CD4-positive, CD25-positive, alpha-beta regulatory T cell (primary cell): ENCODE data around the gene PTTG1IP2. TPM values are rescaled to one million over a fixed set of nuclear protein-coding genes. Genes with fewer than 3 reads are reported as not detected.

ENCODE experiments used
- ATAC-seq, 2 donors: fragments of 150-1000 bp; cut with Tn5 transposase; one replicate each; pipeline ENCODE4 v1.10.0; 2021; ENCODE audit warnings: low read depth in 2 of 2, moderate number of reproducible peaks in 2 of 2, moderate library complexity in 1 of 2
- DNase-seq, 3 donors: peaks; one replicate each; pipeline versions ENCODE4 v3.0.0 to v3.0.0-alpha.2; 2012 to 2022; ENCODE audit warnings: mixed read lengths in 1 of 3
- H3K27ac ChIP-seq: one replicate; pipeline ENCODE4 v1.7.0; 2013; ENCODE audit warnings: mild to moderate bottlenecking, low read length; ENCODE audit not compliant: insufficient read depth, poor library complexity, severe bottlenecking
- H3K27me3 ChIP-seq: one replicate; pipeline ENCODE4 v1.7.0; 2013; ENCODE audit warnings: low read length; ENCODE audit not compliant: control insufficient read depth, insufficient read depth
- H3K36me3 ChIP-seq: one replicate; pipeline ENCODE4 v1.7.0; 2013; ENCODE audit warnings: mild to moderate bottlenecking, low read length, moderate library complexity; ENCODE audit not compliant: control insufficient read depth, insufficient read depth
- H3K4me1 ChIP-seq: 2 replicates; pipeline ENCODE4 v1.7.0; 2013; ENCODE audit warnings: mild to moderate bottlenecking, low read length; ENCODE audit not compliant: insufficient read depth, control insufficient read depth, poor library complexity, severe bottlenecking
- H3K4me3 ChIP-seq: one replicate; pipeline ENCODE4 v1.7.0; 2013; ENCODE audit warnings: low read depth, mild to moderate bottlenecking, low read length, moderate library complexity
- H3K9me3 ChIP-seq, 2 experiments: 1 replicate in 1 of 2; 2 replicates in 1 of 2; pipeline ENCODE4 v1.7.0; 2013; ENCODE audit warnings: low read length in 2 of 2, mild to moderate bottlenecking in 1 of 2, moderate library complexity in 1 of 2; ENCODE audit not compliant: control insufficient read depth in 2 of 2
- H3K27ac Mint-ChIP-seq, 3 donors: one replicate each; pipeline ENCODE4 v1.8.0; 2020 to 2022; ENCODE audit warnings: mild to moderate bottlenecking in 3 of 3, mixed read lengths in 3 of 3, moderate library complexity in 2 of 3
- H3K27me3 Mint-ChIP-seq: one replicate; pipeline ENCODE4 v1.8.0; 2022; ENCODE audit warnings: mild to moderate bottlenecking, mixed read lengths
- H3K36me3 Mint-ChIP-seq: one replicate; pipeline ENCODE4 v1.8.0; 2020; ENCODE audit warnings: mixed read lengths
- H3K4me1 Mint-ChIP-seq, 4 donors: one replicate each; pipeline ENCODE4 v1.8.0; 2020 to 2022; ENCODE audit warnings: mixed read lengths in 4 of 4, mild to moderate bottlenecking in 1 of 4
- H3K4me3 Mint-ChIP-seq, 4 donors: one replicate each; pipeline ENCODE4 v1.8.0; 2020 to 2022; ENCODE audit warnings: mild to moderate bottlenecking in 4 of 4, mixed read lengths in 4 of 4, moderate library complexity in 3 of 4
- H3K9me3 Mint-ChIP-seq, 7 donors: one replicate each; pipeline ENCODE4 v1.8.0; 2020 to 2022; ENCODE audit warnings: mixed read lengths in 7 of 7, mild to moderate bottlenecking in 3 of 7, moderate library complexity in 2 of 7
- polyA plus RNA-seq, 4 donors: library from polyadenylated mRNA; unstranded; fragments of 300-500 nt; fragmentation: Illumina TruSeq; gene quantifications; one replicate each; pipeline ENCODE4 v1.2.3, GENCODE V29; 2021
- total RNA-seq: library from RNA; stranded (reverse); gene quantifications from one replicate; pipeline ENCODE4 v1.2.3, GENCODE V29; 2022

PTTG1IP2 gene
- total and polyA plus RNA-seq, 5 donors from 2014 or later = not detected

DNA sequence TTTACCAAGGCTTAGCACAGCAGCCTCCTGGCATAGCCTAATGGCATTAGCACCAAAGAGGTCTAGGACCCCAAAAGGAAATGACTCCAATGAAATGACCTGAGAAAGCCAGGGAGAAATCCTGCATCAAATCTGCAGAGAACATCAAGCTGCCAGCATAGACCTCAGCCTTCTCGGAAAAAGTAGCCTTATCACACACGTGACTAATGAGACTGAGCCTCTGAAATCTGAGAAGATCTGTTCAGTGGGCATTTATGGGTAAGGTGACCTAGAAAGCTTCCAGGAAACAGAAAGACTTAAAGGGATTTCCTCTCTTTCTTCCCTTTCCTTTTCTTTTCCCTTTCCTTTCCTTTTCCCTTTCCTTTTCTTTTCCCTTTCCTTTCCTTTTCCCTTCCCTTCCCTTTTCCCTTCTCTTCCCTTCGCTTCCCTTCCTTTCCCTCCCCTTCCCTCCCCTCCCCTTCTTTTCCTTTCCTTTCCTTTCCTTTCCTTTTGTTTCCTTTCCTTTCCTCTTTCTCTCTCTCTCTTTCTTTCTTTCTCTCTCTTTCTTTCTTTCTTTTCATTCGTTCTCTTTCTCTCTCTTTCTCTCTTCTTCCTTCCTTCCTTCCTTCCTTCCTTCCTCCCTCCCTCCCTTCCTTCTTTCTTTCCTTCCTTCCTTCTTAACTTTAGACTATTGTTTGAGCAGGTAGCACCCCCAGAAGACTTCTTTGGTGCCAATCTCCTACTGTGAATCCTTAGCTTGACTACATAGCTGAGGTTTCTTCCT is 23.1 kb upstream of the PTTG1IP2 start:
- H3K36me3 ChIP-seq = no peaks in the 10 kb centered on the region
- H3K4me1 ChIP-seq = no peaks in the 10 kb centered on the region
- no peak overlapping the region for H3K27ac Mint-ChIP-seq
- H3K27me3 Mint-ChIP-seq = peaks cover 5% of the 10 kb centered on the region
- no peaks in the 10 kb centered on the region for H3K9me3 Mint-ChIP-seq
- no peaks in the 10 kb centered on the region for H3K27me3 ChIP-seq
- H3K36me3 Mint-ChIP-seq = no peaks in the 10 kb centered on the region
- DNase-seq = no peak
- no peak overlapping the region for H3K27ac ChIP-seq
- H3K4me1 Mint-ChIP-seq = peaks cover 0 to 4% (median 0%) of the 10 kb centered on the region in 4 donors
- no peak overlapping the region for H3K4me3 ChIP-seq
- ATAC-seq = no peak
- no peak overlapping the region for H3K4me3 Mint-ChIP-seq
- H3K9me3 ChIP-seq = no peaks in the 10 kb centered on the region

- H3K4me1 ChIP-seq = no peaks in the 10 kb centered on the region
- DNase-seq (no peak), ATAC-seq (no peak)
- no peaks in the 10 kb centered on the region for H3K9me3 ChIP-seq
- H3K27ac ChIP-seq = no peak overlapping the region
- H3K4me3 ChIP-seq = no peak overlapping the region
- Mint-ChIP-seq H3K4me1 (peaks cover 4 to 6% (median 4%) of the 10 kb centered on the region in 4 donors), H3K27me3 (peaks cover 4% of the 10 kb centered on the region), H3K9me3 (peaks cover 0 to 4% (median 0%) of the 10 kb centered on the region in 7 donors), H3K4me3 (no peak overlapping the region), H3K27ac (no peak overlapping the region), H3K36me3 (no peaks in the 10 kb centered on the region)
- no peaks in the 10 kb centered on the region for H3K36me3 ChIP-seq
- H3K27me3 ChIP-seq = no peaks in the 10 kb centered on the region
These were observed 16.1 kb upstream of the PTTG1IP2 start for GRCh38 chr7:90453259-90453891.

- no peak overlapping the region for H3K4me3 Mint-ChIP-seq
- H3K9me3 Mint-ChIP-seq = peaks cover 0 to 4% (median 0%) of the 10 kb centered on the region in 7 donors
- Histone ChIP-seq H3K4me3 (no peak overlapping the region), H3K27me3 (no peaks in the 10 kb centered on the region), H3K4me1 (no peaks in the 10 kb centered on the region), H3K27ac (no peak overlapping the region), H3K36me3 (no peaks in the 10 kb centered on the region), H3K9me3 (no peaks in the 10 kb centered on the region)
- no peaks in the 10 kb centered on the region for H3K36me3 Mint-ChIP-seq
- H3K27ac Mint-ChIP-seq = no peak overlapping the region
- H3K27me3 Mint-ChIP-seq = peaks cover 4% of the 10 kb centered on the region
- DNase-seq (no peak), ATAC-seq (no peak)
- peaks cover 1 to 6% (median 4%) of the 10 kb centered on the region in 4 donors for H3K4me1 Mint-ChIP-seq
These were observed 15.5 kb upstream of the PTTG1IP2 start for GRCh38 chr7:90453931-90454330.

- H3K27ac Mint-ChIP-seq = no peak overlapping the region
- Histone ChIP-seq H3K4me1 (no peaks in the 10 kb centered on the region), H3K36me3 (no peaks in the 10 kb centered on the region), H3K27me3 (no peaks in the 10 kb centered on the region), H3K27ac (no peak overlapping the region), H3K9me3 (no peaks in the 10 kb centered on the region), H3K4me3 (peak overlapping the region; percentile 26)
- no peaks in the 10 kb centered on the region for H3K36me3 Mint-ChIP-seq
- DNase-seq = peak in 2 of 3 donors; percentile 26 to 28
- peaks cover 4% of the 10 kb centered on the region for H3K27me3 Mint-ChIP-seq
- peak overlapping the region in 1 of 4 donors; percentile 9 for H3K4me3 Mint-ChIP-seq
- H3K9me3 Mint-ChIP-seq = peaks cover 0 to 4% (median 0%) of the 10 kb centered on the region in 7 donors
- peaks cover 0 to 6% (median 4%) of the 10 kb centered on the region in 4 donors for H3K4me1 Mint-ChIP-seq
- peak; percentile 69 to 70 for ATAC-seq
These were observed 14.0 kb upstream of the PTTG1IP2 start for GRCh38 chr7:90455163-90456030.

DNA sequence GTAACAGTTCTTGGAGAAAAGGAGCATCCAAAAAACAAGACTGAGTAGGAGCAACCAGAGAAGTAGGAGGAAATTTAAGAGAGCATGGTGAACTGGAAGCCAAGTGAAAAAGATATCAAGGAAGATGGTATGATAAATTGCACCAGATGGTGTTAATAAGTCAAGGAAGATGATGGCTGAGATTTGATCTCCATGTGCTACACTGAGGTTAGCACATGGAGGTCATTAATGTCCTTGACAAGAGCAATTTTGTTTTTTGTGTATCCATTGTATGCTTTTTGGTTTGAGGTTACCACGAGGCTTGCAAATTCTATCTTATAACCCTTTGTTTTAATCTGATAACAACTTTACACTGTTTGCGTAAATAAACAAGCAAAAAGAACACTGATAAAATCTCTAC is 11.3 kb upstream of the PTTG1IP2 start:
- no peaks in the 10 kb centered on the region for H3K9me3 ChIP-seq
- no peak overlapping the region for H3K4me3 ChIP-seq
- DNase-seq = no peak
- H3K36me3 ChIP-seq = no peaks in the 10 kb centered on the region
- Mint-ChIP-seq H3K4me3 (no peak overlapping the region), H3K27ac (no peak overlapping the region), H3K4me1 (peaks cover under 1 to 7% (median 5%) of the 10 kb centered on the region in 4 donors), H3K9me3 (peaks cover 0 to 6% (median 0%) of the 10 kb centered on the region in 7 donors), H3K27me3 (peaks cover 4% of the 10 kb centered on the region), H3K36me3 (no peaks in the 10 kb centered on the region)
- no peak overlapping the region for H3K27ac ChIP-seq
- H3K27me3 ChIP-seq = no peaks in the 10 kb centered on the region
- no peaks in the 10 kb centered on the region for H3K4me1 ChIP-seq
- ATAC-seq = no peak

GRCh38 chr7:90459888-90460287 is 9.6 kb upstream of the PTTG1IP2 start:
- no peak overlapping the region for H3K4me3 Mint-ChIP-seq
- no peak for DNase-seq
- ATAC-seq = no peak
- Histone ChIP-seq H3K27ac (no peak overlapping the region), H3K36me3 (no peaks in the 10 kb centered on the region), H3K27me3 (no peaks in the 10 kb centered on the region), H3K4me1 (no peaks in the 10 kb centered on the region), H3K9me3 (peaks cover 0 to 5% of the 10 kb centered on the region in 2 experiments), H3K4me3 (no peak overlapping the region)
- H3K27ac Mint-ChIP-seq = no peak overlapping the region
- H3K4me1 Mint-ChIP-seq = peaks cover 8 to 15% (median 13%) of the 10 kb centered on the region in 4 donors
- H3K36me3 Mint-ChIP-seq = no peaks in the 10 kb centered on the region
- H3K27me3 Mint-ChIP-seq = peaks cover 4% of the 10 kb centered on the region
- H3K9me3 Mint-ChIP-seq = peaks cover 0 to 9% (median 5%) of the 10 kb centered on the region in 7 donors

- ATAC-seq (no peak), DNase-seq (no peak)
- Histone ChIP-seq H3K4me1 (no peaks in the 10 kb centered on the region), H3K36me3 (no peaks in the 10 kb centered on the region), H3K9me3 (peaks cover 0 to 5% of the 10 kb centered on the region in 2 experiments), H3K27ac (no peak overlapping the region), H3K27me3 (no peaks in the 10 kb centered on the region), H3K4me3 (no peak overlapping the region)
- no peaks in the 10 kb centered on the region for H3K36me3 Mint-ChIP-seq
- no peak overlapping the region for H3K27ac Mint-ChIP-seq
- peaks cover 4 to 12% (median 9%) of the 10 kb centered on the region in 7 donors for H3K9me3 Mint-ChIP-seq
- H3K4me1 Mint-ChIP-seq = peaks cover 7 to 11% (median 8%) of the 10 kb centered on the region in 4 donors
- peaks cover 5% of the 10 kb centered on the region for H3K27me3 Mint-ChIP-seq
- H3K4me3 Mint-ChIP-seq = no peak overlapping the region
These were observed 8.2 kb upstream of the PTTG1IP2 start for GRCh38 chr7:90461219-90461618.
